GM23338 (cell line): Measurements from ENCODE around the gene SPEF1. TPM values are rescaled to one million over a fixed set of nuclear protein-coding genes. Genes with fewer than 3 reads are reported as not detected.
A peak's percentile ranks its signal among the peaks of the same experiment; 100 is the strongest.

Experiments
- ATAC-seq: fragments of 200-7000 bp; cut with Tn5 transposase; 3 replicates; pipeline ENCODE4 v1.9.1; 2020
- DNase-seq: peaks from one replicate; pipeline ENCODE4 v3.0.0-alpha.2; 2015; ENCODE audit warnings: low spot score
- H2AFZ ChIP-seq: fragments of 200-600 bp; sonication (generic); 2 replicates; pipeline ENCODE4 v1.8.0; 2016; ENCODE audit warnings: antibody characterized with exemption, mild to moderate bottlenecking, moderate library complexity
- H3F3A ChIP-seq: fragments of 200-600 bp; sonication (generic); replicated peaks from 2 replicates; pipeline ENCODE4 v1.8.0; 2017; ENCODE audit warnings: antibody characterized with exemption, mixed run types, low read depth
- H3K27ac ChIP-seq: fragments of 200-600 bp; sonication (generic); 2 replicates; pipeline ENCODE4 v1.6.1; 2016; ENCODE audit warnings: low read depth
- H3K27me3 ChIP-seq: fragments of 200-600 bp; sonication (generic); 2 replicates; pipeline ENCODE4 v1.8.0; 2016; ENCODE audit warnings: mild to moderate bottlenecking, mixed run types, moderate library complexity; ENCODE audit not compliant: insufficient read depth
- H3K36me3 ChIP-seq: fragments of 200-600 bp; sonication (generic); 2 replicates; pipeline ENCODE4 v1.8.0; 2016; ENCODE audit warnings: mild to moderate bottlenecking; ENCODE audit not compliant: insufficient read depth
- H3K4me1 ChIP-seq: fragments of 200-600 bp; sonication (generic); 2 replicates; pipeline ENCODE4 v1.8.0; 2016; ENCODE audit warnings: mild to moderate bottlenecking, moderate library complexity; ENCODE audit not compliant: insufficient read depth
- H3K4me2 ChIP-seq: fragments of 200-600 bp; sonication (generic); 2 replicates; pipeline ENCODE4 v1.7.1; 2017; ENCODE audit warnings: mixed run types
- H3K4me3 ChIP-seq: fragments of 200-600 bp; sonication (generic); 2 replicates; pipeline ENCODE4 v1.6.1; 2016; ENCODE audit warnings: mixed run types
- H3K79me2 ChIP-seq: fragments of 200-600 bp; sonication (generic); replicated peaks from 2 replicates; pipeline ENCODE4 v1.8.0; 2017; ENCODE audit warnings: mild to moderate bottlenecking; ENCODE audit not compliant: insufficient read depth
- H3K9me2 ChIP-seq: fragments of 200-600 bp; sonication (generic); 2 replicates; pipeline ENCODE4 v1.8.0; 2017; ENCODE audit not compliant: insufficient read depth
- H4K20me1 ChIP-seq: fragments of 200-600 bp; sonication (generic); replicated peaks from 2 replicates; pipeline ENCODE4 v1.8.0; 2017; ENCODE audit warnings: mild to moderate bottlenecking; ENCODE audit not compliant: insufficient read depth
- H3K27ac Mint-ChIP-seq: 2 replicates; pipeline ENCODE4 v1.8.0; 2020; ENCODE audit warnings: inconsistent platforms, mild to moderate bottlenecking, moderate library complexity, mixed read lengths
- H3K27me3 Mint-ChIP-seq: 3 replicates; pipeline ENCODE4 v1.8.0; 2022; ENCODE audit warnings: low read depth, mild to moderate bottlenecking, moderate library complexity, mixed read lengths, inconsistent platforms; ENCODE audit not compliant: insufficient read depth, poor library complexity
- H3K36me3 Mint-ChIP-seq: 3 replicates; pipeline ENCODE4 v1.8.0; 2021; ENCODE audit warnings: low read depth, mild to moderate bottlenecking, inconsistent platforms, moderate library complexity, mixed read lengths
- H3K4me1 Mint-ChIP-seq: 3 replicates; pipeline ENCODE4 v1.8.0; 2020; ENCODE audit warnings: mild to moderate bottlenecking, inconsistent platforms, mixed read lengths
- H3K4me3 Mint-ChIP-seq: 3 replicates; pipeline ENCODE4 v1.8.0; 2021; ENCODE audit warnings: moderate library complexity, mild to moderate bottlenecking, inconsistent platforms, mixed read lengths
- H3K9me3 Mint-ChIP-seq: 3 replicates; pipeline ENCODE4 v1.8.0; 2020; ENCODE audit warnings: moderate library complexity, mild to moderate bottlenecking, inconsistent platforms, mixed read lengths
- CREB1 ChIP-seq: fragments of 250-450 bp; sonication (Bioruptor Pico); IDR thresholded peaks from 2 replicates; pipeline ENCODE4 v1.5.0; 2020; ENCODE audit warnings: low read depth, mild to moderate bottlenecking, moderate library complexity
- EZH2 ChIP-seq: fragments of 200-600 bp; sonication (generic); IDR thresholded peaks from one replicate; pipeline ENCODE4 v1.8.0; 2017; ENCODE audit warnings: antibody characterized with exemption, mild to moderate bottlenecking, low read depth; ENCODE audit not compliant: unreplicated experiment
- JUNB ChIP-seq: IDR thresholded peaks from one replicate; pipeline ENCODE4 v1.6.1; 2016; ENCODE audit warnings: antibody characterized with exemption; ENCODE audit not compliant: unreplicated experiment
- POLR2AphosphoS5 ChIP-seq: IDR thresholded peaks from 2 replicates; pipeline ENCODE4 v1.6.1; 2016; ENCODE audit warnings: antibody characterized with exemption, low read depth
- STAT1 ChIP-seq: IDR thresholded peaks from one replicate; pipeline ENCODE4 v1.6.1; 2016; ENCODE audit warnings: antibody characterized with exemption; ENCODE audit not compliant: unreplicated experiment
- ZNF114 ChIP-seq: fragments of 250-450 bp; sonication (Bioruptor Pico); IDR thresholded peaks from 2 replicates; pipeline ENCODE4 v1.5.0; 2020; ENCODE audit warnings: mild to moderate bottlenecking, moderate library complexity
- polyA plus RNA-seq: library from polyadenylated mRNA; unstranded; fragments of >200 nt; fragmentation: Nextera tagmentation; extraction: Ambion mirVana; gene quantifications from 2 replicates; pipeline ENCODE4 v1.2.1, GENCODE V29; 2016
- total RNA-seq: library from RNA; depleted of rRNA; stranded (reverse); fragments of >200 nt; shearing (Covaris generic); gene quantifications from 2 replicates; pipeline ENCODE4 v1.2.3, GENCODE V29; 2014
- TF ChIP-seq, protein P1 (sequence below), 2 experiments: fragments of 200-600 bp in 1 of 2; sonication (generic) in 1 of 2; conservative IDR thresholded peaks; 2 replicates each; pipeline versions ENCODE4 v1.5.1 to v1.6.1; 2016 to 2017; ENCODE audit warnings: antibody characterized with exemption in 2 of 2, low read depth in 2 of 2, mild to moderate bottlenecking in 2 of 2, moderate library complexity in 1 of 2
- TF ChIP-seq, protein P2 (sequence below): fragments of 250-450 bp; sonication (Bioruptor Pico); IDR thresholded peaks from 2 replicates; pipeline ENCODE4 v1.5.0; 2020; ENCODE audit warnings: mild to moderate bottlenecking, moderate library complexity

Gene SPEF1
- total and polyA plus RNA-seq, 2 experiments from 2014 or later, result 0.68 to 0.69 TPM

DNA sequence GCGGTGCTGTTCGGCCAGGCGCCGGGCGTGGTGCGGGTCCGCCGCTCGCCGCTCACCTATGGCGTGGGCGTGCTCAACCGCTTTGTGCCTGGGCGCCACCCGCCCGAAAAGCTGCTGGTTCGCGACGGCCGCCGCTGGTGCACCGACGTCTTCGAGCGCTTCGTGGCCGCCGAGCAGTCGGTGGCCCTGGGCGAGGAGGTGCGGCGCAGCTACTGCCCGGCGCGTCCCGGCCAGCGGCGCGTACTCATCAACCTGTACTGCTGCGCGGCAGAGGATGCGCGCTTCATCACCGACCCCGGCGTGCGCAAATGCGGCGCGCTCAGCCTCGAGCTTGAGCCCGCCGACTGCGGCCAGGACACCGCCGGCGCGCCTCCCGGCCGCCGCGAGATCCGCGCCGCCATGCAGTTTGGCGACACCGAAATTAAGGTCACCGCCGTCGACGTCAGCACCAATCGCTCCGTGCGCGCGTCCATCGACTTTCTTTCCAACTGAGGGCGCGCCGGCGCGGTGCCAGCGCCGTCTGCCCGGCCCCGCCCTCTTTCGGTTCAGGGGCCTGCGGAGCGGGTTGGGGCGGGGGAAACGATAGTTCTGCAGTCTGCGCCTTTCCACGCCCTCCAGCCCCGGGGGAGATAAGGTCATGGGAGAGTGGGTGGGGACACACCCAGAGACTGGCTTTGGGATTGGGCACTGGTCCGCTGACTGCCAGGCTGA, 29.4 kb downstream of the SPEF1 start:
- H3F3A ChIP-seq, result peaks cover 14% of the 10 kb centered on the region
- H3K4me1 ChIP-seq, result peaks cover 12% of the 10 kb centered on the region; the same call in 1 of the 2 replicates
- no peaks in the 10 kb centered on the region for H3K9me2 ChIP-seq
- peak overlapping the region; percentile 93 for H3K4me2 ChIP-seq
- DNase-seq, result peak; percentile 83
- peak; percentile 58 for ATAC-seq
- H4K20me1 ChIP-seq, result peaks cover 11% of the 10 kb centered on the region; the same call in 1 of the 2 replicates
- H3K27me3 Mint-ChIP-seq, result peaks cover 28% of the 10 kb centered on the region
- peak overlapping the region; percentile 74 for H3K4me3 Mint-ChIP-seq
- H3K4me1 Mint-ChIP-seq, result peaks cover 15% of the 10 kb centered on the region
- H3K36me3 Mint-ChIP-seq, result peaks cover 3% of the 10 kb centered on the region; the same call in 1 of the 3 replicates
- peaks cover 4% of the 10 kb centered on the region; the same call in 1 of the 3 replicates for H3K9me3 Mint-ChIP-seq
- H2AFZ ChIP-seq, result no peak overlapping the region
- no peak overlapping the region; the same call in 1 of the 2 replicates for H3K27ac Mint-ChIP-seq
- no peak overlapping the region for H3K27ac ChIP-seq
- TF ChIP-seq, protein P1, sequence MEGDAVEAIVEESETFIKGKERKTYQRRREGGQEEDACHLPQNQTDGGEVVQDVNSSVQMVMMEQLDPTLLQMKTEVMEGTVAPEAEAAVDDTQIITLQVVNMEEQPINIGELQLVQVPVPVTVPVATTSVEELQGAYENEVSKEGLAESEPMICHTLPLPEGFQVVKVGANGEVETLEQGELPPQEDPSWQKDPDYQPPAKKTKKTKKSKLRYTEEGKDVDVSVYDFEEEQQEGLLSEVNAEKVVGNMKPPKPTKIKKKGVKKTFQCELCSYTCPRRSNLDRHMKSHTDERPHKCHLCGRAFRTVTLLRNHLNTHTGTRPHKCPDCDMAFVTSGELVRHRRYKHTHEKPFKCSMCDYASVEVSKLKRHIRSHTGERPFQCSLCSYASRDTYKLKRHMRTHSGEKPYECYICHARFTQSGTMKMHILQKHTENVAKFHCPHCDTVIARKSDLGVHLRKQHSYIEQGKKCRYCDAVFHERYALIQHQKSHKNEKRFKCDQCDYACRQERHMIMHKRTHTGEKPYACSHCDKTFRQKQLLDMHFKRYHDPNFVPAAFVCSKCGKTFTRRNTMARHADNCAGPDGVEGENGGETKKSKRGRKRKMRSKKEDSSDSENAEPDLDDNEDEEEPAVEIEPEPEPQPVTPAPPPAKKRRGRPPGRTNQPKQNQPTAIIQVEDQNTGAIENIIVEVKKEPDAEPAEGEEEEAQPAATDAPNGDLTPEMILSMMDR (conservative IDR thresholded peaks at IDR 0.05; ENCODE audit: low read depth in 2 of 2), result no peak
- TF ChIP-seq, protein P2, sequence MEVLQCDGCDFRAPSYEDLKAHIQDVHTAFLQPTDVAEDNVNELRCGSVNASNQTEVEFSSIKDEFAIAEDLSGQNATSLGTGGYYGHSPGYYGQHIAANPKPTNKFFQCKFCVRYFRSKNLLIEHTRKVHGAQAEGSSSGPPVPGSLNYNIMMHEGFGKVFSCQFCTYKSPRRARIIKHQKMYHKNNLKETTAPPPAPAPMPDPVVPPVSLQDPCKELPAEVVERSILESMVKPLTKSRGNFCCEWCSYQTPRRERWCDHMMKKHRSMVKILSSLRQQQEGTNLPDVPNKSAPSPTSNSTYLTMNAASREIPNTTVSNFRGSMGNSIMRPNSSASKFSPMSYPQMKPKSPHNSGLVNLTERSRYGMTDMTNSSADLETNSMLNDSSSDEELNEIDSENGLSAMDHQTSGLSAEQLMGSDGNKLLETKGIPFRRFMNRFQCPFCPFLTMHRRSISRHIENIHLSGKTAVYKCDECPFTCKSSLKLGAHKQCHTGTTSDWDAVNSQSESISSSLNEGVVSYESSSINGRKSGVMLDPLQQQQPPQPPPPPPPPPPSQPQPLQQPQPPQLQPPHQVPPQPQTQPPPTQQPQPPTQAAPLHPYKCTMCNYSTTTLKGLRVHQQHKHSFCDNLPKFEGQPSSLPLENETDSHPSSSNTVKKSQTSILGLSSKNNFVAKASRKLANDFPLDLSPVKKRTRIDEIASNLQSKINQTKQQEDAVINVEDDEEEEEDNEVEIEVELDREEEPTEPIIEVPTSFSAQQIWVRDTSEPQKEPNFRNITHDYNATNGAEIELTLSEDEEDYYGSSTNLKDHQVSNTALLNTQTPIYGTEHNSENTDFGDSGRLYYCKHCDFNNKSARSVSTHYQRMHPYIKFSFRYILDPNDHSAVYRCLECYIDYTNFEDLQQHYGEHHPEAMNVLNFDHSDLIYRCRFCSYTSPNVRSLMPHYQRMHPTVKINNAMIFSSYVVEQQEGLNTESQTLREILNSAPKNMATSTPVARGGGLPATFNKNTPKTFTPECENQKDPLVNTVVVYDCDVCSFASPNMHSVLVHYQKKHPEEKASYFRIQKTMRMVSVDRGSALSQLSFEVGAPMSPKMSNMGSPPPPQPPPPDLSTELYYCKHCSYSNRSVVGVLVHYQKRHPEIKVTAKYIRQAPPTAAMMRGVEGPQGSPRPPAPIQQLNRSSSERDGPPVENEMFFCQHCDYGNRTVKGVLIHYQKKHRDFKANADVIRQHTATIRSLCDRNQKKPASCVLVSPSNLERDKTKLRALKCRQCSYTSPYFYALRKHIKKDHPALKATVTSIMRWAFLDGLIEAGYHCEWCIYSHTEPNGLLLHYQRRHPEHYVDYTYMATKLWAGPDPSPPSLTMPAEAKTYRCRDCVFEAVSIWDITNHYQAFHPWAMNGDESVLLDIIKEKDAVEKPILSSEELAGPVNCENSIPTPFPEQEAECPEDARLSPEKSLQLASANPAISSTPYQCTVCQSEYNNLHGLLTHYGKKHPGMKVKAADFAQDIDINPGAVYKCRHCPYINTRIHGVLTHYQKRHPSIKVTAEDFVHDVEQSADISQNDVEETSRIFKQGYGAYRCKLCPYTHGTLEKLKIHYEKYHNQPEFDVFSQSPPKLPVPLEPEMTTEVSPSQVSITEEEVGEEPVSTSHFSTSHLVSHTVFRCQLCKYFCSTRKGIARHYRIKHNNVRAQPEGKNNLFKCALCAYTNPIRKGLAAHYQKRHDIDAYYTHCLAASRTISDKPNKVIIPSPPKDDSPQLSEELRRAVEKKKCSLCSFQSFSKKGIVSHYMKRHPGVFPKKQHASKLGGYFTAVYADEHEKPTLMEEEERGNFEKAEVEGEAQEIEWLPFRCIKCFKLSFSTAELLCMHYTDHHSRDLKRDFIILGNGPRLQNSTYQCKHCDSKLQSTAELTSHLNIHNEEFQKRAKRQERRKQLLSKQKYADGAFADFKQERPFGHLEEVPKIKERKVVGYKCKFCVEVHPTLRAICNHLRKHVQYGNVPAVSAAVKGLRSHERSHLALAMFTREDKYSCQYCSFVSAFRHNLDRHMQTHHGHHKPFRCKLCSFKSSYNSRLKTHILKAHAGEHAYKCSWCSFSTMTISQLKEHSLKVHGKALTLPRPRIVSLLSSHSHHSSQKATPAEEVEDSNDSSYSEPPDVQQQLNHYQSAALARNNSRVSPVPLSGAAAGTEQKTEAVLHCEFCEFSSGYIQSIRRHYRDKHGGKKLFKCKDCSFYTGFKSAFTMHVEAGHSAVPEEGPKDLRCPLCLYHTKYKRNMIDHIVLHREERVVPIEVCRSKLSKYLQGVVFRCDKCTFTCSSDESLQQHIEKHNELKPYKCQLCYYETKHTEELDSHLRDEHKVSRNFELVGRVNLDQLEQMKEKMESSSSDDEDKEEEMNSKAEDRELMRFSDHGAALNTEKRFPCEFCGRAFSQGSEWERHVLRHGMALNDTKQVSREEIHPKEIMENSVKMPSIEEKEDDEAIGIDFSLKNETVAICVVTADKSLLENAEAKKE (CRISPR knock-in tag), result no peak
- TF ChIP-seq POLR2AphosphoS5 (peak; percentile 60), CREB1 (CRISPR knock-in tag) (peak; percentile 74), STAT1 (no peak), ZNF114 (CRISPR knock-in tag) (no peak), JUNB (no peak), EZH2 (no peak)
- 0 out of 2 replicates have a peak, but pooled peaks cover 3% of the 10 kb centered on the region for H3K36me3 ChIP-seq
- peak overlapping the region; percentile 73 for H3K4me3 ChIP-seq
- H3K79me2 ChIP-seq, result no peaks in the 10 kb centered on the region
- H3K27me3 ChIP-seq, result peaks cover 25% of the 10 kb centered on the region
